IMR-90 (cell line): ENCODE measurements around the gene HOXB9. TPM values are rescaled to one million over a fixed set of nuclear protein-coding genes. Genes with fewer than 3 reads are reported as not detected.

Experiments
- ATAC-seq: fragments of 200-7000 bp; cut with Tn5 transposase; 2 replicates; pipeline ENCODE4 v1.9.1; 2020; ENCODE audit warnings: low read depth, mild to moderate bottlenecking, moderate library complexity
- BruUV-seq: library from RNA; stranded (reverse); fragments of 400-500 nt; replicated peaks from 2 replicates; lab custom pipeline; 2021; lab: Mats Ljungman, UMichigan
- CTCF ChIA-PET: fragments of 300-600 bp; formaldehyde crosslinking; extraction: SDS; loops from one replicate; lab custom pipeline; 2021; ENCODE audit warnings: antibody characterized with exemption; lab: Yijun Ruan, JAX
- POLR2A ChIA-PET: fragments of 300-600 bp; sonication (Branson Sonifier 250); formaldehyde crosslinking; loops from one replicate; lab custom pipeline; 2022; ENCODE audit warnings: antibody characterized with exemption; ENCODE audit not compliant: unreplicated experiment; lab: Charles Lee
- DNase-seq: peaks from one replicate; pipeline ENCODE4 v3.0.0; 2013
- H2AFZ ChIP-seq: replicated peaks from 2 replicates; pipeline ENCODE3; 2013; ENCODE audit warnings: low read length, mild to moderate bottlenecking; ENCODE audit not compliant: poor library complexity
- H2AK5ac ChIP-seq: 2 replicates; pipeline ENCODE4 v1.6.1; 2013; ENCODE audit warnings: low read depth, low read length, inconsistent platforms
- H2AK9ac ChIP-seq: replicated peaks from 2 replicates; pipeline ENCODE3; 2013; ENCODE audit warnings: mild to moderate bottlenecking, low read depth, low read length, moderate library complexity; ENCODE audit not compliant: poor library complexity
- H2BK120ac ChIP-seq: 2 replicates; pipeline ENCODE4 v1.6.1; 2013; ENCODE audit warnings: low read depth, low read length, inconsistent platforms
- H2BK15ac ChIP-seq: 3 replicates; pipeline ENCODE4 v1.6.1; 2013; ENCODE audit warnings: low read depth, low read length, inconsistent platforms
- H2BK20ac ChIP-seq: 2 replicates; pipeline ENCODE4 v1.6.1; 2013; ENCODE audit warnings: low read depth, mild to moderate bottlenecking, inconsistent platforms, low read length, moderate library complexity
- H2BK5ac ChIP-seq: 2 replicates; pipeline ENCODE4 v1.6.1; 2013; ENCODE audit warnings: mild to moderate bottlenecking, low read depth, low read length, inconsistent platforms; ENCODE audit not compliant: poor library complexity, severe bottlenecking
- H3K14ac ChIP-seq: replicated peaks from 2 replicates; pipeline ENCODE4 v1.6.1; 2013; ENCODE audit warnings: low read depth, low read length, inconsistent platforms
- H3K18ac ChIP-seq: 2 replicates; pipeline ENCODE4 v1.6.1; 2013; ENCODE audit warnings: low read depth, low read length, control low read depth
- H3K23ac ChIP-seq: 2 replicates; pipeline ENCODE4 v1.6.1; 2013; ENCODE audit warnings: low read depth, low read length, inconsistent platforms
- H3K27ac ChIP-seq: 2 replicates; pipeline ENCODE4 v1.5.1; 2013; ENCODE audit warnings: mild to moderate bottlenecking, control low read depth, low read length; ENCODE audit not compliant: insufficient read depth
- H3K27me3 ChIP-seq: 2 replicates; pipeline ENCODE4 v1.6.1; 2013; ENCODE audit warnings: low read length; ENCODE audit not compliant: control insufficient read depth, insufficient read depth
- H3K36me3 ChIP-seq: 2 replicates; pipeline ENCODE4 v1.6.1; 2013; ENCODE audit warnings: low read length, mixed read lengths; ENCODE audit not compliant: control insufficient read depth, insufficient read depth
- H3K4ac ChIP-seq: 2 replicates; pipeline ENCODE4 v1.6.1; 2013; ENCODE audit warnings: low read depth, low read length, inconsistent platforms
- H3K4me1 ChIP-seq: 2 replicates; pipeline ENCODE4 v1.6.1; 2013; ENCODE audit warnings: low read length, mixed read lengths; ENCODE audit not compliant: control insufficient read depth, insufficient read depth
- H3K4me2 ChIP-seq: 2 replicates; pipeline ENCODE4 v1.6.1; 2013; ENCODE audit warnings: low read depth, mild to moderate bottlenecking, control low read depth, low read length, moderate library complexity
- H3K4me3 ChIP-seq: 2 replicates; pipeline ENCODE4 v1.5.1; 2013; ENCODE audit warnings: low read depth, mild to moderate bottlenecking, control low read depth, low read length, moderate library complexity; ENCODE audit not compliant: insufficient read depth
- H3K56ac ChIP-seq: 2 replicates; pipeline ENCODE4 v1.6.1; 2013; ENCODE audit warnings: low read length, inconsistent platforms; ENCODE audit not compliant: insufficient read depth; ENCODE audit errors: extremely low read depth
- H3K79me1 ChIP-seq, 2 experiments: 2 replicates each; pipeline ENCODE4 v1.6.1; 2013; ENCODE audit warnings: low read length in 2 of 2, inconsistent platforms in 1 of 2, low read depth in 1 of 2
- H3K9ac ChIP-seq: 2 replicates; pipeline ENCODE4 v1.6.1; 2013; ENCODE audit warnings: low read depth, low read length, control low read depth
- H3K9me1 ChIP-seq: 2 replicates; pipeline ENCODE4 v1.6.1; 2013; ENCODE audit warnings: low read length, inconsistent platforms; ENCODE audit not compliant: insufficient read depth
- H3K9me3 ChIP-seq: 2 replicates; pipeline ENCODE4 v1.6.1; 2013; ENCODE audit warnings: low read length; ENCODE audit not compliant: control insufficient read depth, insufficient read depth
- H4K20me1 ChIP-seq: 2 replicates; pipeline ENCODE4 v1.6.1; 2013; ENCODE audit warnings: low read length, inconsistent platforms; ENCODE audit not compliant: insufficient read depth
- H4K5ac ChIP-seq: 2 replicates; pipeline ENCODE4 v1.6.1; 2013; ENCODE audit warnings: mild to moderate bottlenecking, low read depth, low read length, control low read depth
- H4K8ac ChIP-seq, 2 experiments: 2 replicates each; pipeline ENCODE4 v1.6.1; 2013; ENCODE audit warnings: low read depth in 2 of 2, low read length in 2 of 2, control low read depth in 1 of 2, inconsistent platforms in 1 of 2
- H4K91ac ChIP-seq: 2 replicates; pipeline ENCODE4 v1.6.1; 2013; ENCODE audit warnings: low read depth, low read length, inconsistent platforms; ENCODE audit not compliant: insufficient read depth
- BHLHE40 ChIP-seq: fragments of 150-350 bp; IDR thresholded peaks from 2 replicates; pipeline ENCODE4 v1.6.1; 2016; ENCODE audit warnings: mild to moderate bottlenecking, low read depth, low read length
- CEBPB ChIP-seq: IDR thresholded peaks from 2 replicates; pipeline ENCODE4 v1.6.1; 2012; ENCODE audit warnings: low read depth, low read length, improper control_type of control experiment
- CHD1 ChIP-seq: IDR thresholded peaks from 2 replicates; pipeline ENCODE4 v1.6.1; 2012; ENCODE audit warnings: low read depth, low read length, improper control_type of control experiment
- CTCF ChIP-seq: conservative IDR thresholded peaks from 2 replicates; pipeline ENCODE4 v1.5.1; 2012; ENCODE audit warnings: mild to moderate bottlenecking, low read depth, low read length, improper control_type of control experiment
- ELK1 ChIP-seq: fragments of 150-350 bp; IDR thresholded peaks from 2 replicates; pipeline ENCODE4 v1.6.1; 2016; ENCODE audit warnings: low read depth, mild to moderate bottlenecking, low read length, moderate library complexity, borderline replicate concordance
- FOS ChIP-seq: fragments of 150-350 bp; IDR thresholded peaks from 2 replicates; pipeline ENCODE4 v1.6.1; 2016; ENCODE audit warnings: low read depth, low read length
- MAZ ChIP-seq: IDR thresholded peaks from 2 replicates; pipeline ENCODE4 v1.6.1; 2012; ENCODE audit warnings: low read depth, mild to moderate bottlenecking, low read length, improper control_type of control experiment, moderate library complexity, borderline replicate concordance
- MXI1 ChIP-seq: IDR thresholded peaks from 2 replicates; pipeline ENCODE4 v1.6.1; 2012; ENCODE audit warnings: low read depth, mild to moderate bottlenecking, low read length, moderate library complexity, borderline replicate concordance
- NFE2L2 ChIP-seq: fragments of 150-350 bp; IDR thresholded peaks from 2 replicates; pipeline ENCODE4 v1.6.1; 2016; ENCODE audit warnings: low read depth, mild to moderate bottlenecking, low read length
- POLR2A ChIP-seq: IDR thresholded peaks from 2 replicates; pipeline ENCODE4 v1.6.1; 2012; ENCODE audit warnings: mild to moderate bottlenecking, low read depth, low read length
- RCOR1 ChIP-seq: IDR thresholded peaks from 2 replicates; pipeline ENCODE4 v1.6.1; 2012; ENCODE audit warnings: mild to moderate bottlenecking, low read length, improper control_type of control experiment; ENCODE audit not compliant: insufficient replicate concordance
- SMC3 ChIP-seq: fragments of 150-350 bp; IDR thresholded peaks from 2 replicates; pipeline ENCODE4 v1.6.1; 2016; ENCODE audit warnings: low read depth, mild to moderate bottlenecking, antibody characterized with exemption, low read length, moderate library complexity
- USF2 ChIP-seq: fragments of 150-350 bp; IDR thresholded peaks from 2 replicates; pipeline ENCODE4 v1.6.1; 2017; ENCODE audit warnings: mild to moderate bottlenecking, antibody characterized with exemption, low read length, low read depth
- WGBS, 2 experiments: methylation state at CpG; one replicate each; pipeline versions ENCODE4 v1.1.5 to v1.1.7; 2013; ENCODE audit warnings: missing lambda C conversion rate in 2 of 2; ENCODE audit not compliant: insufficient read length in 1 of 2; ENCODE audit errors: extremely low coverage in 2 of 2; 5-methylcytosine and 5-hydroxymethylcytosine counted together
- dilution Hi-C: fragments of 300-500 bp; cut with HindIII; formaldehyde crosslinking; loops from one replicate; pipeline ENCODE4 v1.14.3; 2018; ENCODE audit warnings: low sequenced_read_pairs; ENCODE audit not compliant: unreplicated experiment
- in situ Hi-C: fragments of 300-500 bp; cut with MboI; formaldehyde crosslinking; loops from 3 replicates; pipeline ENCODE4 v1.14.3; 2019; ENCODE audit warnings: low sequenced_read_pairs, inconsistent platforms, mixed read lengths
- intact Hi-C: fragments of 100-400 bp; cut with micrococcal nuclease; formaldehyde crosslinking; loops from 2 replicates; pipeline ENCODE4 v1.10.0; 2022
- polyA plus RNA-seq, 3 experiments: library from polyadenylated mRNA; depleted of rRNA; stranded (reverse); fragments of >200 nt; gene quantifications; 2 replicates each; pipeline ENCODE4 v1.2.3, GENCODE V29; 2012; ENCODE audit warnings: low replicate concordance in 1 of 3
- total RNA-seq: library from RNA; depleted of rRNA; stranded (reverse); fragments of >200 nt; gene quantifications from 2 replicates; pipeline ENCODE4 v1.2.3, GENCODE V29; 2012

HOXB9 gene
- total and polyA plus RNA-seq, 2 of the 4 experiments (the other 2 are of a cell fraction), result 0.05 TPM; not detected in 1

GRCh38 chr17:48594538-48595277, 31.4 kb downstream of the HOXB9 start:
- H3K9ac ChIP-seq, result peak overlapping the region; percentile 82
- H2BK20ac ChIP-seq, result peak overlapping the region; percentile 53
- H3K23ac ChIP-seq, result peak overlapping the region; percentile 98
- peak overlapping the region; percentile 93 for H4K91ac ChIP-seq
- peak overlapping the region; percentile 91 for H3K4ac ChIP-seq
- H3K9me1 ChIP-seq, result 0 out of 2 replicates have a peak, but pooled peaks cover 2% of the 10 kb centered on the region
- POLR2A ChIA-PET, result interaction anchor here (0.6 to 3.1 kb wide), 6 partner anchors 15 to 259 kb away, joined by 3 to 25 read pairs (median 8); no protein-coding TSS in a partner anchor
- H2AFZ ChIP-seq, result peak overlapping the region; percentile 78
- DNase-seq, result peak; percentile 63
- H3K36me3 ChIP-seq, result peaks cover 14% of the 10 kb centered on the region; the same call in 1 of the 2 replicates
- H4K8ac ChIP-seq, result peak overlapping the region; percentile 81 to 90
- no peaks in the 10 kb centered on the region for H3K9me3 ChIP-seq
- no peaks in the 10 kb centered on the region for H3K27me3 ChIP-seq
- intact Hi-C loops (no loop called here), dilution Hi-C loops (no loop called here), in situ Hi-C loops (loop anchor here (5.0 to 10.0 kb wide), 2 partner anchors 257 to 570 kb away; no protein-coding TSS in a partner anchor)
- peak overlapping the region; percentile 36; the same call in 1 of the 3 replicates for H2BK15ac ChIP-seq
- peak overlapping the region; percentile 27 for H3K4me3 ChIP-seq
- ATAC-seq, result no peak
- H3K4me1 ChIP-seq, result peaks cover 12% of the 10 kb centered on the region
- peak overlapping the region; percentile 96 for H3K27ac ChIP-seq
- peak overlapping the region; percentile 58 for H3K18ac ChIP-seq
- H3K79me1 ChIP-seq, result peaks cover 14 to 16% of the 10 kb centered on the region in 2 experiments; a peak in 3 of 4 replicates
- no TSS peak for BruUV-seq
- H2AK9ac ChIP-seq, result peak overlapping the region; percentile 38
- peaks cover 7% of the 10 kb centered on the region; the same call in 1 of the 2 replicates for H4K20me1 ChIP-seq
- CTCF ChIA-PET, result interaction anchor here (0.5 to 0.6 kb wide), 2 partner anchors 15 to 38 kb away, joined by 4 read pairs; no protein-coding TSS in a partner anchor
- peak overlapping the region; percentile 83 for H3K4me2 ChIP-seq
- peak overlapping the region; percentile 78 for H4K5ac ChIP-seq
- peak overlapping the region; percentile 95 for H2BK5ac ChIP-seq
- H3K56ac ChIP-seq, result peak overlapping the region; percentile 96
- H2AK5ac ChIP-seq, result peak overlapping the region; percentile 63
- H2BK120ac ChIP-seq, result peak overlapping the region; percentile 79
- H3K14ac ChIP-seq, result peak overlapping the region; percentile 69
- 0% methylated on average over 4 of the region's 25 CpGs; no CpG with 5 or more reads in 1 of the 2 experiments for WGBS, 2 experiments
- TF ChIP-seq MAZ (no peak), FOS (no peak), BHLHE40 (no peak), CHD1 (no peak), RCOR1 (no peak), ELK1 (no peak), POLR2A (no peak), SMC3 (no peak), CEBPB (no peak), NFE2L2 (no peak), CTCF (no peak), USF2 (no peak), MXI1 (no peak)
